HEK293 (cell line): ENCODE data around the gene MDP1.
A peak's percentile ranks its signal among the peaks of the same experiment; 100 is the strongest.

ENCODE experiments used
- GFI1B ChIP-seq: fragments of 450-650 bp; formaldehyde crosslinking; IDR thresholded peaks from 2 replicates; pipeline ENCODE4 v1.5.1; 2016; ENCODE audit warnings: missing biosample characterization, missing genetic modification characterization
- KLF1 ChIP-seq: fragments of 450-650 bp; formaldehyde crosslinking; IDR thresholded peaks from 2 replicates; pipeline ENCODE4 v1.5.1; 2016; ENCODE audit warnings: missing biosample characterization, missing genetic modification characterization
- PRDM10 ChIP-seq: fragments of 450-650 bp; formaldehyde crosslinking; IDR thresholded peaks from 2 replicates; pipeline ENCODE4 v1.5.1; 2016; ENCODE audit warnings: missing biosample characterization, missing genetic modification characterization
- PRDM2 ChIP-seq: fragments of 450-650 bp; formaldehyde crosslinking; IDR thresholded peaks from 2 replicates; pipeline ENCODE4 v1.5.1; 2016; ENCODE audit warnings: missing biosample characterization, missing genetic modification characterization, borderline replicate concordance
- RBAK ChIP-seq: fragments of 450-650 bp; formaldehyde crosslinking; IDR thresholded peaks from 2 replicates; pipeline ENCODE4 v1.5.1; 2016; ENCODE audit warnings: missing biosample characterization, missing genetic modification characterization
- REPIN1 ChIP-seq: fragments of 450-650 bp; formaldehyde crosslinking; IDR thresholded peaks from 2 replicates; pipeline ENCODE4 v1.5.1; 2017; ENCODE audit warnings: missing biosample characterization, missing genetic modification characterization, low read depth
- WT1 ChIP-seq: fragments of 450-650 bp; formaldehyde crosslinking; IDR thresholded peaks from 2 replicates; pipeline ENCODE4 v1.5.1; 2016; ENCODE audit warnings: missing biosample characterization, missing genetic modification characterization
- ZBTB26 ChIP-seq: fragments of 450-650 bp; formaldehyde crosslinking; optimal IDR thresholded peaks from 2 replicates; pipeline ENCODE3; 2016; ENCODE audit warnings: missing biosample characterization, mild to moderate bottlenecking, missing genetic modification characterization
- ZNF146 ChIP-seq: fragments of 450-650 bp; formaldehyde crosslinking; IDR thresholded peaks from 2 replicates; pipeline ENCODE4 v1.5.1; 2016; ENCODE audit warnings: missing biosample characterization, missing genetic modification characterization
- ZNF175 ChIP-seq: fragments of 450-650 bp; formaldehyde crosslinking; IDR thresholded peaks from 2 replicates; pipeline ENCODE4 v1.5.1; 2016; ENCODE audit warnings: missing biosample characterization, missing genetic modification characterization
- ZNF248 ChIP-seq: fragments of 450-650 bp; formaldehyde crosslinking; IDR thresholded peaks from 2 replicates; pipeline ENCODE4 v1.5.1; 2017; ENCODE audit warnings: missing biosample characterization, missing genetic modification characterization
- ZNF311 ChIP-seq: fragments of 450-650 bp; formaldehyde crosslinking; IDR thresholded peaks from 2 replicates; pipeline ENCODE4 v1.5.1; 2017; ENCODE audit warnings: missing biosample characterization, missing genetic modification characterization, borderline replicate concordance
- ZNF350 ChIP-seq: fragments of 450-650 bp; formaldehyde crosslinking; IDR thresholded peaks from 2 replicates; pipeline ENCODE4 v1.5.0; 2017; ENCODE audit warnings: missing biosample characterization, mild to moderate bottlenecking, missing genetic modification characterization
- ZNF354C ChIP-seq: fragments of 450-650 bp; formaldehyde crosslinking; IDR thresholded peaks from 2 replicates; pipeline ENCODE4 v1.5.1; 2016; ENCODE audit warnings: missing biosample characterization, missing genetic modification characterization, low read depth, borderline replicate concordance
- ZNF548 ChIP-seq: fragments of 450-650 bp; formaldehyde crosslinking; IDR thresholded peaks from 2 replicates; pipeline ENCODE4 v1.5.1; 2016; ENCODE audit warnings: missing biosample characterization, missing genetic modification characterization
- ZNF623 ChIP-seq: fragments of 450-650 bp; formaldehyde crosslinking; IDR thresholded peaks from 2 replicates; pipeline ENCODE4 v1.5.1; 2016; ENCODE audit warnings: missing biosample characterization, missing genetic modification characterization
- ZNF670 ChIP-seq: fragments of 450-650 bp; formaldehyde crosslinking; IDR thresholded peaks from 2 replicates; pipeline ENCODE4 v1.5.1; 2016; ENCODE audit warnings: missing biosample characterization, missing genetic modification characterization, low read depth
- ZNF768 ChIP-seq: fragments of 450-650 bp; formaldehyde crosslinking; IDR thresholded peaks from 2 replicates; pipeline ENCODE4 v1.5.1; 2018; ENCODE audit warnings: missing biosample characterization, mild to moderate bottlenecking, missing genetic modification characterization
- ZNF777 ChIP-seq: fragments of 450-650 bp; formaldehyde crosslinking; IDR thresholded peaks from 2 replicates; pipeline ENCODE4 v1.5.1; 2017; ENCODE audit warnings: missing biosample characterization, missing genetic modification characterization, borderline replicate concordance
- ZNF830 ChIP-seq: fragments of 450-650 bp; IDR thresholded peaks from 2 replicates; pipeline ENCODE4 v1.5.0; 2018; ENCODE audit warnings: missing biosample characterization, missing genetic modification characterization, low read depth, mild to moderate bottlenecking, moderate library complexity
- ZSCAN4 ChIP-seq: fragments of 450-650 bp; formaldehyde crosslinking; IDR thresholded peaks from 2 replicates; pipeline ENCODE4 v1.5.1; 2017; ENCODE audit warnings: missing biosample characterization, missing genetic modification characterization
- TF ChIP-seq, protein P1 (sequence below): fragments of 450-650 bp; formaldehyde crosslinking; IDR thresholded peaks from 2 replicates; pipeline ENCODE4 v1.5.1; 2016; ENCODE audit warnings: missing biosample characterization, missing genetic modification characterization
- TF ChIP-seq, protein P2 (sequence below): fragments of 450-650 bp; formaldehyde crosslinking; IDR thresholded peaks from 2 replicates; pipeline ENCODE4 v1.5.1; 2016; ENCODE audit warnings: missing biosample characterization, missing genetic modification characterization

MDP1 gene

DNA sequence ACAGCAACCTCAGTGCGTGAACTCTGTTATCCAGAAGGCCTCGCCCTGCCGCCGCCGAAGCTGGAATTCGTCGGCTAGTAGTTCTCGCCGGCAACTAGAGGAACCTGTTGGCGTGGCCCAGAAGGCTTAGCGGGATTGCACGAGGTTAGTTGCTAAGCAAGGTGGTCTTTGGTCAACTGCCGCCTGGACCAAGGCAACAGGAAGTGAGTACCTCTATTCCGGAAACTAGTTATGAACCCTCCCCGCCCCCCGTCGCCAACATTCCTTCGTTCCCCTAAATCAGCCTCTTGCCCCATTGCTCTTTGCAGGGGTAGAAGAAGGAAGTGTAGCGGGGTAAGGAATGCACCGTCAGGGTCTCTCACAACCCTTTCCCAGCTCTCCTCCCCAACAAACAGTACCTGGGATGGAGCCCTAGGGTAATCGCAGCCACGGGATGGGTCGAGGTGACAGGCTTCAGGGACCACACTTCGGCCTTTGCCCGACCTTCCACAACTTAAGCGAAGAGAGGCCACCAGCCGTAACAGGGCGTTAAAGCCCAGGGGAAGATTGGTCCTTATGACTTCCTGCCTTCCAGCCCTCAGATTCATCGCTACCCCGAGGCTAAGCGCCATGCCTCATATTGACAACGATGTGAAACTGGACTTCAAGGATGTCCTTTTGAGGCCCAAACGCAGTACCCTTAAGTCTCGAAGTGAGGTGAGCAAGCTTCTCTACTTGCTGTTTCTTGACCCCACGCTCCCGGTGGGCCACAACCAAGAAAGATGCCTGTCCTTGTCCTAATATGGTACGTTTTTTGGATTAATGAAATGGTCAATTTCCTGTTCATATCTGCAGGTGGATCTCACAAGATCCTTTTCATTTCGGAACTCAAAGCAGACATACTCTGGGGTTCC lies 17.0 kb upstream of the MDP1 start, which contains the start of gene GMPR2 (continued):
- no peak for TF ChIP-seq PRDM2 (tag by site-specific recombination)
- TF ChIP-seq ZNF830 = no peak
- TF ChIP-seq ZNF146 (tag by site-specific recombination) = no peak
- TF ChIP-seq GFI1B (tag by site-specific recombination) = no peak
- TF ChIP-seq ZNF623 (tag by site-specific recombination) = no peak
- TF ChIP-seq ZNF548 (tag by site-specific recombination) = no peak
- no peak for TF ChIP-seq REPIN1 (tag by site-specific recombination)
- no peak for TF ChIP-seq ZNF350 (tag by site-specific recombination)
- no peak for TF ChIP-seq ZNF175 (tag by site-specific recombination)
- no peak for TF ChIP-seq ZNF670 (tag by site-specific recombination)
- peak; percentile 44 for TF ChIP-seq PRDM10 (tag by site-specific recombination)
- no peak for TF ChIP-seq ZNF311 (tag by site-specific recombination)
- TF ChIP-seq, protein P1, sequence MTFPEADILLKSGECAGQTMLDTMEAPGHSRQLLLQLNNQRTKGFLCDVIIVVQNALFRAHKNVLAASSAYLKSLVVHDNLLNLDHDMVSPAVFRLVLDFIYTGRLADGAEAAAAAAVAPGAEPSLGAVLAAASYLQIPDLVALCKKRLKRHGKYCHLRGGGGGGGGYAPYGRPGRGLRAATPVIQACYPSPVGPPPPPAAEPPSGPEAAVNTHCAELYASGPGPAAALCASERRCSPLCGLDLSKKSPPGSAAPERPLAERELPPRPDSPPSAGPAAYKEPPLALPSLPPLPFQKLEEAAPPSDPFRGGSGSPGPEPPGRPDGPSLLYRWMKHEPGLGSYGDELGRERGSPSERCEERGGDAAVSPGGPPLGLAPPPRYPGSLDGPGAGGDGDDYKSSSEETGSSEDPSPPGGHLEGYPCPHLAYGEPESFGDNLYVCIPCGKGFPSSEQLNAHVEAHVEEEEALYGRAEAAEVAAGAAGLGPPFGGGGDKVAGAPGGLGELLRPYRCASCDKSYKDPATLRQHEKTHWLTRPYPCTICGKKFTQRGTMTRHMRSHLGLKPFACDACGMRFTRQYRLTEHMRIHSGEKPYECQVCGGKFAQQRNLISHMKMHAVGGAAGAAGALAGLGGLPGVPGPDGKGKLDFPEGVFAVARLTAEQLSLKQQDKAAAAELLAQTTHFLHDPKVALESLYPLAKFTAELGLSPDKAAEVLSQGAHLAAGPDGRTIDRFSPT (tag by site-specific recombination) = no peak
- no peak for TF ChIP-seq WT1
- no peak for TF ChIP-seq ZBTB26 (tag by site-specific recombination)
- TF ChIP-seq RBAK = no peak
- TF ChIP-seq ZSCAN4 (tag by site-specific recombination) = no peak
- TF ChIP-seq, protein P2, sequence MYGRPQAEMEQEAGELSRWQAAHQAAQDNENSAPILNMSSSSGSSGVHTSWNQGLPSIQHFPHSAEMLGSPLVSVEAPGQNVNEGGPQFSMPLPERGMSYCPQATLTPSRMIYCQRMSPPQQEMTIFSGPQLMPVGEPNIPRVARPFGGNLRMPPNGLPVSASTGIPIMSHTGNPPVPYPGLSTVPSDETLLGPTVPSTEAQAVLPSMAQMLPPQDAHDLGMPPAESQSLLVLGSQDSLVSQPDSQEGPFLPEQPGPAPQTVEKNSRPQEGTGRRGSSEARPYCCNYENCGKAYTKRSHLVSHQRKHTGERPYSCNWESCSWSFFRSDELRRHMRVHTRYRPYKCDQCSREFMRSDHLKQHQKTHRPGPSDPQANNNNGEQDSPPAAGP = no peak
- no peak for TF ChIP-seq ZNF354C (tag by site-specific recombination)
- TF ChIP-seq ZNF248 (tag by site-specific recombination) = no peak
- TF ChIP-seq ZNF777 = no peak
- no peak for TF ChIP-seq ZNF768
- no peak for TF ChIP-seq KLF1 (tag by site-specific recombination)
